Body of pancreas (tissue), 4 donors: ENCODE results near the gene PHLDB1. TPM values are rescaled to one million over a fixed set of nuclear protein-coding genes. Genes with fewer than 3 reads are reported as not detected.
"Not testable (repeated sequence)": the region's sequence is repeated elsewhere in the genome, so short reads cannot be mapped to it uniquely, and the experiment has no call there.

Source experiments
- ATAC-seq: fragments of 150-250 bp; one replicate; pipeline ENCODE4 v1.9.1; 2016
- DNase-seq, 4 donors: peaks; one replicate each; pipeline ENCODE4 v3.0.0-alpha.2; 2019
- H3K27ac ChIP-seq, 4 donors: fragments of 200-600 bp; sonication (generic); 1 replicate in 3 of 4; 2 replicates in 1 of 4; pipeline versions ENCODE4 v1.5.1 to v1.6.1; 2016 to 2019; ENCODE audit warnings: mild to moderate bottlenecking in 1 of 4, mixed read lengths in 1 of 4, moderate library complexity in 1 of 4
- H3K27me3 ChIP-seq, 2 donors: fragments of 200-600 bp; sonication (generic); one replicate each; pipeline ENCODE4 v1.6.0; 2016; ENCODE audit warnings: mild to moderate bottlenecking in 1 of 2
- H3K36me3 ChIP-seq, 2 donors: fragments of 200-600 bp; sonication (generic); replicated peaks in 1 of 2; 2 replicates each; pipeline ENCODE4 v1.5.1; 2016; ENCODE audit warnings: low read depth in 2 of 2; ENCODE audit not compliant: insufficient read depth in 1 of 2
- H3K4me1 ChIP-seq: fragments of 200-600 bp; sonication (generic); one replicate; pipeline ENCODE4 v1.6.0; 2016
- H3K4me3 ChIP-seq, 2 donors: fragments of 200-600 bp; sonication (generic); 1 replicate in 1 of 2; 2 replicates in 1 of 2; pipeline ENCODE4 v1.5.1; 2016 to 2019
- H3K9me3 ChIP-seq, 3 donors: fragments of 200-600 bp; sonication (generic); 1 replicate in 2 of 3; 2 replicates in 1 of 3; pipeline ENCODE4 v1.5.1; 2016
- POLR2A ChIP-seq, 3 donors: fragments of 450-650 bp; IDR thresholded peaks; one replicate each; pipeline ENCODE4 v1.6.1; 2016; ENCODE audit warnings: antibody characterized with exemption in 3 of 3, mild to moderate bottlenecking in 2 of 3
- WGBS, 2 donors: methylation state at CpG; one replicate each; pipeline ENCODE4 v1.1.5; 2017; 5-methylcytosine and 5-hydroxymethylcytosine counted together
- intact Hi-C: fragments of 100-400 bp; cut with DNase I; formaldehyde crosslinking; loops from one replicate; pipeline ENCODE4 v1.15.1; 2023
- total RNA-seq, 2 donors: library from RNA; depleted of rRNA; stranded (reverse); fragments of >200 nt; gene quantifications; one replicate each; pipeline ENCODE4 v1.1.0, GENCODE V29; 2016
- TF ChIP-seq, protein P1 (sequence below), 7 experiments: fragments of 450-650 bp in 4 of 7; fragments of 200-600 bp in 3 of 7; sonication (generic) in 3 of 7; IDR thresholded peaks; one replicate each; pipeline ENCODE4 v1.5.1; 2016 to 2019; ENCODE audit warnings: antibody characterized with exemption in 7 of 7

PHLDB1 gene
- total RNA-seq, 2 donors from 2014 or later, result 71.9 to 166 TPM

DNA sequence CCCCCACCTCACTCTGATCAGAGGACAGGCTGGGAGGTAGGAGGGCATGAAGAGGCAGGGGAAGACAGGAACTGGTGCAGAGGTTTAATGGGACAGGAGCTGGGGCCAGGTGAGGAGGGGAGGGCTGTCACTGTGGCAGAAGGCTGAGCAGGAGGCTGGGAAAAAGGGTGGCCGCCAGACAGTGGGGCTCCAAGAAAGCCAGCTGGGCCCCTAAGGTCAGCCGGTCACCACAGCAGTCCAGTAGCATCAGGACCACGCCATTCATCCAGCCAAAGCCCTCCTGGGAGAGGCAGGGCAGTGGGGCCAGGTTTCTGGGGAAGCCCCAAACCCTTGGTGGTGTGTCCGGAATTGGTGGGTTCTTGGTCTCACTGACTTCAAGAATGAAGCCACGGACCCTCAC lies 80.5 kb downstream of the PHLDB1 start:
- Histone ChIP-seq H3K36me3 (no peaks in the 10 kb centered on the region), H3K27me3 (no peaks in the 10 kb centered on the region), H3K4me3 (no peak overlapping the region), H3K27ac (no peak overlapping the region), H3K4me1 (peaks cover 16% of the 10 kb centered on the region), H3K9me3 (no peaks in the 10 kb centered on the region)
- intact Hi-C loops, result loop anchor here (5.0 kb wide), 1 partner anchor 269 kb away; the partner anchor contains the start of gene UPK2
- ATAC-seq (no peak), DNase-seq (no peak)
- no peak for TF ChIP-seq POLR2A (IDR thresholded peaks at IDR 0.05)
- TF ChIP-seq, protein P1, sequence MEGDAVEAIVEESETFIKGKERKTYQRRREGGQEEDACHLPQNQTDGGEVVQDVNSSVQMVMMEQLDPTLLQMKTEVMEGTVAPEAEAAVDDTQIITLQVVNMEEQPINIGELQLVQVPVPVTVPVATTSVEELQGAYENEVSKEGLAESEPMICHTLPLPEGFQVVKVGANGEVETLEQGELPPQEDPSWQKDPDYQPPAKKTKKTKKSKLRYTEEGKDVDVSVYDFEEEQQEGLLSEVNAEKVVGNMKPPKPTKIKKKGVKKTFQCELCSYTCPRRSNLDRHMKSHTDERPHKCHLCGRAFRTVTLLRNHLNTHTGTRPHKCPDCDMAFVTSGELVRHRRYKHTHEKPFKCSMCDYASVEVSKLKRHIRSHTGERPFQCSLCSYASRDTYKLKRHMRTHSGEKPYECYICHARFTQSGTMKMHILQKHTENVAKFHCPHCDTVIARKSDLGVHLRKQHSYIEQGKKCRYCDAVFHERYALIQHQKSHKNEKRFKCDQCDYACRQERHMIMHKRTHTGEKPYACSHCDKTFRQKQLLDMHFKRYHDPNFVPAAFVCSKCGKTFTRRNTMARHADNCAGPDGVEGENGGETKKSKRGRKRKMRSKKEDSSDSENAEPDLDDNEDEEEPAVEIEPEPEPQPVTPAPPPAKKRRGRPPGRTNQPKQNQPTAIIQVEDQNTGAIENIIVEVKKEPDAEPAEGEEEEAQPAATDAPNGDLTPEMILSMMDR (IDR thresholded peaks at IDR 0.05), result no peak
- 86 to 92% methylated on average over 5 of the region's 5 CpGs for WGBS, 2 donors

DNA sequence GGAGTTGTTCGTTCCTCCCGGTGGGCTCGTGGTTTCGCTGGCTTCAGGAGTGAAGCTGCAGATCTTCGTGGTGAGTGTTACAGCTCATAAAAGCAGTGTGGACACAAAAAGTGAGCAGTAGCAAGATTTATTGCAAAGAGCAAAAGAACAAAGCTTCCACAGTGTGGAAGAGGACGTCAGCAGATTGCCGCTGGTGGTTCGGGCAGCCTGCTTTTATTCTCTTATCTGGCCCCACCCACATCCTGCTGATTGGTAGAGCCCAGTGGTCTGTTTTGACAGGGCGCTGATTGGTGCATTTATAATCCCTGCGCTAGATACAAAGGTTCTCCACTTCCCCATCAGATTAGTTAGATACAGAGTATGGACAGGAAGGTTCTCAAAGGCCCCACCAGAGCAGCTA lies 80.9 kb downstream of the PHLDB1 start:
- H3K4me3 ChIP-seq, H3K9me3 ChIP-seq, H3K27me3 ChIP-seq, H3K36me3 ChIP-seq, ATAC-seq, H3K27ac ChIP-seq: not testable (repeated sequence)
- H3K4me1 ChIP-seq, result peaks cover 16% of the 10 kb centered on the region
- DNase-seq, result peak in 1 of 4 donors; percentile 38
- intact Hi-C loops, result loop anchor here (5.0 kb wide), 1 partner anchor 269 kb away; the partner anchor contains the start of gene UPK2
- TF ChIP-seq POLR2A (IDR thresholded peaks at IDR 0.05), result peak in 1 of 3 donors; percentile 59
- 77 to 78% methylated on average over 10 of the region's 10 CpGs for WGBS, 2 donors

DNA sequence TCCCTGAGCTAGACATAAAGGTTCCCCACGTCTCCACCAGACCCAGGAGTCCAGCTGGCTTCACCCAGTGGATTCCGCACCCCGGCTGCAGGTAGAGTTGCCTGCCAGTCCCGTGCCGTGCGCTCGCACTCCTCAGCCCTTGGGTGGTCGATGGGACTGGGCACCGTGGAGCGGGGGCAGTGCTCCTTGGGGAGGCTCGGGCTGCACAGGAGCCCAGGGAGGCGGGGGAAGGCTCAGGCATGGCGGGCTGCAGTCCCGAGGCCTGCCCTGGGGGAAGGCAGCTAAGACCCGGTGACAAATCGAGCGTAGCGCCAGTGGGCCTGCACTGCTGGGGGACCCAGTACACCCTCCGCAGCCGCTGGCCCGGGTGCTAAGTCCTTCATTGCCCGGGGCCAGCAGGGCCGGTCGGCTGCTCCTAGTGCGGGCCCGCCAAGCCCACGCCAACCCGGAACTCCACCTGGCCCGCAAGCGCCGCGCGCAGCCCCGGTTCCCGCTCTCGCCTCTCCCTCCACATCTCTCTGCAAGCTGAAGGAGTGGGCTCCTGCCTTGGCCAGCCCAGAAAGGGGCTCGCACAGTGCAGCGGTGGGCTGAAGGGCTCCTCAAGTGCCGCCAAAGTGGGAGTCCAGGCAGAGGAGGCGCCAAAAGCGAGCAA lies 81.6 kb downstream of the PHLDB1 start:
- Histone ChIP-seq H3K27me3 (no peaks in the 10 kb centered on the region), H3K9me3 (no peaks in the 10 kb centered on the region), H3K4me3 (no peak overlapping the region), H3K27ac (peak overlapping the region in 3 of 4 donors; percentile 70 to 84 (median 81)), H3K4me1 (peaks cover 16% of the 10 kb centered on the region), H3K36me3 (no peaks in the 10 kb centered on the region)
- TF ChIP-seq POLR2A (IDR thresholded peaks at IDR 0.05), result no peak
- TF ChIP-seq, protein P1 (IDR thresholded peaks at IDR 0.05), result no peak
- WGBS, 2 donors, result 79% methylated on average over 36 of the region's 41 CpGs; no CpG with 5 or more reads in 1 of the 2 donors
- intact Hi-C loops, result loop anchor here (5.0 kb wide), 1 partner anchor 268 kb away; the partner anchor contains the start of gene UPK2
- peak in 1 of 4 donors; percentile 21 for DNase-seq
- no peak for ATAC-seq

DNA sequence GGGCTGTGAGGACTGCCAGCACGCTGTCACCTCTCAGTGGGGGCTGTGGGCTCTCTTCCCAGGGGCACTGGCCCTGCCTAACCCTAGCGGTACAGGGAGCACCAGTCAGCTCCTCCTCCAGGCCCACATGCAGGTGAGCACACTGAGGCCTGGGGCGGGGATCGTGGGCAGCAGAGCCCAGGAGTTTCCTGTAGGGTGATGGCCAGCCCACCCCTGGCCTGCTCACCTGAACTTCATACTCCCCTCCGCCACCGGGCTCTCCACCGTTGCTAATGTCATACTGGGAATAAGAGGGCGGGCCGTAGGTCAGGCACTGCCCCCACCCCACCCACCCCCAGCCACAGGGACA lies 82.1 kb downstream of the PHLDB1 start:
- peak in 1 of 3 donors; percentile 31 for TF ChIP-seq POLR2A (IDR thresholded peaks at IDR 0.05)
- TF ChIP-seq, protein P1 (IDR thresholded peaks at IDR 0.05), result no peak
- H3K9me3 ChIP-seq, result no peaks in the 10 kb centered on the region
- ATAC-seq (no peak), DNase-seq (no peak)
- H3K4me1 ChIP-seq, result peaks cover 16% of the 10 kb centered on the region
- no peaks in the 10 kb centered on the region for H3K27me3 ChIP-seq
- H3K4me3 ChIP-seq, result no peak overlapping the region
- intact Hi-C loops, result loop anchor here (5.0 kb wide), 1 partner anchor 268 kb away; the partner anchor contains the start of gene UPK2
- H3K27ac ChIP-seq, result peak overlapping the region; percentile 58 to 84 (median 76)
- WGBS, 2 donors, result 0% methylated on average over 8 of the region's 9 CpGs; no CpG with 5 or more reads in 1 of the 2 donors
- H3K36me3 ChIP-seq, result no peaks in the 10 kb centered on the region

DNA sequence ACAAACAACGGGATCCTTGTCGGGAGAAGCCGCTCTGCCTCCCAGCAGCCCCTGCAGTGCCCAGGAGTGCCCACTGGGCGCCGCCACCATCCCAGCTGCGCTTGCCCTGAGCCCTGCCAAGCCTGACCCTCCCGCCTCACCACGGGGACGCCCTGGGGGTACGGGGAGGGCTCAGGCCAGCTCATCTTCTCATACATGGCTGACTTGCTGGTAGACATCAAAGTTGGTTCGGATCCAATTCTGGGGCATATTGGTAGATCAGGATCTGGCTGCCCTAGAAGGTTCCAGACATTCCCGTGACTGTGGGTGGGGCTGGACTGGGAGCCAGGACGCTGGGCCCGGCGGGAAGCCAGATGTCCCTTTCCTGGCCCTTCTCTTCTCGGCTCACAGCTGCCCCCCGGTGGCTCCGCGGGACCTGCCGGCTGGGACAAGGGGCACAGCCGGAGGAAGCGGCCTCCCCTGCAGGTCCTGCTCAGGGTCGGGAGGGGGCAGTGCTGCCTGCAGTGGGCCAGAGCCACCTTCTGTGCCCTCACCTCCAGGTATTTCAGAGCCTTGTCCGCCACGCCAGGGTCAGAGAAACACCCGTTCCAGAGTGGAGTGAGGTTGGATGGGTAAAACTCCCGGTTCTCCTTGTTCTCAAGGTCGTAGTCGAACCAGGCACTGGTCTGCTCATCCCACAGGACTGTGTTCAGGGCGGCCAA lies 82.6 kb downstream of the PHLDB1 start:
- intact Hi-C loops, result loop anchor here (5.0 kb wide), 1 partner anchor 267 kb away; the partner anchor contains the start of gene UPK2
- H3K4me1 ChIP-seq, result peaks cover 16% of the 10 kb centered on the region
- no peaks in the 10 kb centered on the region for H3K27me3 ChIP-seq
- no peaks in the 10 kb centered on the region for H3K36me3 ChIP-seq
- WGBS, 2 donors, result 0 to 3% methylated on average over 7 to 30 of the region's 30 CpGs
- no peaks in the 10 kb centered on the region for H3K9me3 ChIP-seq
- TF ChIP-seq, protein P1 (IDR thresholded peaks at IDR 0.05), result peak; percentile 74 to 98 (median 88)
- TF ChIP-seq POLR2A (IDR thresholded peaks at IDR 0.05), result peak in 1 of 3 donors; percentile 33
- DNase-seq (peak; percentile 89 to 96 (median 93)), ATAC-seq (peak; percentile 92)
- H3K4me3 ChIP-seq, result no peak overlapping the region
- H3K27ac ChIP-seq, result peak overlapping the region; percentile 58 to 84 (median 76)
